ENCODE results near the gene MZT2B.
"Not testable (repeated sequence)": the region's sequence is repeated elsewhere in the genome, so short reads cannot be mapped to it uniquely, and the experiment has no call there.

DNA sequence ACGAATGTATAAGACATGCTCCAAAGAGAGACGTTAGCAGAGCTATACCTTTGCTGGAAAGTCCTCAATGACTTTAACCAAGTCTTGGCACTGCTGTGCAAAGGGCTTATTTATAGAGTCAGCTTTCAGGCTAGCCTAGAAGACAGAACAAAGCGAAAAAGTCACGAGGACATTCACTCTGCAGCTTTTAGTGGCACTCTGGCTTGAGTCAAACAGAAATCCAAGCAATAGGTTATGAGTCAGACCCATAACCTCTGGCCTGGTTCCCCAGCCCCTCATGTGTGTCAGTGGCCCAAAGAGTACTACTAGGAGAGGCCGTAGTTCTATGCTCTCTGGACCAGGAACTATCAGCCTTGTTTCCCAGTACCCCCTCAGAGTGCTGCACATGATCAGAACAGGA lies 7.2 kb upstream of the MZT2B start:
- TF ChIP-seq, protein P1, sequence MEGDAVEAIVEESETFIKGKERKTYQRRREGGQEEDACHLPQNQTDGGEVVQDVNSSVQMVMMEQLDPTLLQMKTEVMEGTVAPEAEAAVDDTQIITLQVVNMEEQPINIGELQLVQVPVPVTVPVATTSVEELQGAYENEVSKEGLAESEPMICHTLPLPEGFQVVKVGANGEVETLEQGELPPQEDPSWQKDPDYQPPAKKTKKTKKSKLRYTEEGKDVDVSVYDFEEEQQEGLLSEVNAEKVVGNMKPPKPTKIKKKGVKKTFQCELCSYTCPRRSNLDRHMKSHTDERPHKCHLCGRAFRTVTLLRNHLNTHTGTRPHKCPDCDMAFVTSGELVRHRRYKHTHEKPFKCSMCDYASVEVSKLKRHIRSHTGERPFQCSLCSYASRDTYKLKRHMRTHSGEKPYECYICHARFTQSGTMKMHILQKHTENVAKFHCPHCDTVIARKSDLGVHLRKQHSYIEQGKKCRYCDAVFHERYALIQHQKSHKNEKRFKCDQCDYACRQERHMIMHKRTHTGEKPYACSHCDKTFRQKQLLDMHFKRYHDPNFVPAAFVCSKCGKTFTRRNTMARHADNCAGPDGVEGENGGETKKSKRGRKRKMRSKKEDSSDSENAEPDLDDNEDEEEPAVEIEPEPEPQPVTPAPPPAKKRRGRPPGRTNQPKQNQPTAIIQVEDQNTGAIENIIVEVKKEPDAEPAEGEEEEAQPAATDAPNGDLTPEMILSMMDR (IDR thresholded peaks at IDR 0.05): not testable (repeated sequence)
- not testable (repeated sequence) for TF ChIP-seq POLR2A (IDR thresholded peaks at IDR 0.05)
